Cardiac fibroblast (primary cell): ENCODE measurements around the gene PSMC3.

Source experiments
- DNase-seq, 2 donors: peaks; one replicate each; pipeline versions ENCODE4 v3.0.0 to v3.0.0-alpha.2; 2010; ENCODE audit warnings: low read depth in 2 of 2
- H3K4me3 ChIP-seq, 2 donors: replicated peaks in 1 of 2; 1 replicate in 1 of 2; 2 replicates in 1 of 2; pipeline ENCODE4 v1.5.1; 2011; ENCODE audit warnings: low read depth in 2 of 2, low read length in 2 of 2, mild to moderate bottlenecking in 2 of 2, moderate library complexity in 1 of 2
- TF ChIP-seq, protein P1 (sequence below): IDR thresholded peaks from one replicate; pipeline ENCODE4 v1.5.1; 2011; ENCODE audit warnings: low read depth, mild to moderate bottlenecking, low read length, inconsistent platforms

PSMC3 gene

GRCh38 chr11:47437218-47437745 lies 11.0 kb upstream of the PSMC3 start:
- no peak overlapping the region for H3K4me3 ChIP-seq
- no peak for DNase-seq
- TF ChIP-seq, protein P1, sequence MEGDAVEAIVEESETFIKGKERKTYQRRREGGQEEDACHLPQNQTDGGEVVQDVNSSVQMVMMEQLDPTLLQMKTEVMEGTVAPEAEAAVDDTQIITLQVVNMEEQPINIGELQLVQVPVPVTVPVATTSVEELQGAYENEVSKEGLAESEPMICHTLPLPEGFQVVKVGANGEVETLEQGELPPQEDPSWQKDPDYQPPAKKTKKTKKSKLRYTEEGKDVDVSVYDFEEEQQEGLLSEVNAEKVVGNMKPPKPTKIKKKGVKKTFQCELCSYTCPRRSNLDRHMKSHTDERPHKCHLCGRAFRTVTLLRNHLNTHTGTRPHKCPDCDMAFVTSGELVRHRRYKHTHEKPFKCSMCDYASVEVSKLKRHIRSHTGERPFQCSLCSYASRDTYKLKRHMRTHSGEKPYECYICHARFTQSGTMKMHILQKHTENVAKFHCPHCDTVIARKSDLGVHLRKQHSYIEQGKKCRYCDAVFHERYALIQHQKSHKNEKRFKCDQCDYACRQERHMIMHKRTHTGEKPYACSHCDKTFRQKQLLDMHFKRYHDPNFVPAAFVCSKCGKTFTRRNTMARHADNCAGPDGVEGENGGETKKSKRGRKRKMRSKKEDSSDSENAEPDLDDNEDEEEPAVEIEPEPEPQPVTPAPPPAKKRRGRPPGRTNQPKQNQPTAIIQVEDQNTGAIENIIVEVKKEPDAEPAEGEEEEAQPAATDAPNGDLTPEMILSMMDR, result no peak

DNA sequence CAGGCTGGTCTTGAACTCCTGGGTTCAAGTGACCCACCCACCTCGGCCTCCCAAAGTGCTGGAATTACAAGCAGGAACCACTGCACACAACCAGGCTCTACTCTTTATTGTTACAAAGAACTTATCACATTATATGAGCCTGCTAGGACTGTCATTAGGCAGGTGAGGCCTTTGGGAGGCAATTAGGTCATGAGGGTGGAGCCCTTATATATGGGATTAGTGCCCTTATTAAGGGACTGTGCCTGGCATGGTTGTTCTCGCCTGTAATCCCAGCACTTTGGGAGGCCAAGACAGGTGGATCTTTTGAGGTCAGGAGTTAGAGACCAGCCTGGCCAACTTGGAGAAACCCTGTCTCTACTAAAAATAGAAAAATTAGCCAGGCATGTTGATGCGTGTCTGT lies 10.5 kb upstream of the PSMC3 start:
- no peak overlapping the region for H3K4me3 ChIP-seq
- TF ChIP-seq, protein P1, result no peak
- no peak for DNase-seq

GRCh38 chr11:47435687-47436086 lies 9.4 kb upstream of the PSMC3 start:
- DNase-seq, result no peak
- no peak overlapping the region for H3K4me3 ChIP-seq
- TF ChIP-seq, protein P1, result no peak

DNA sequence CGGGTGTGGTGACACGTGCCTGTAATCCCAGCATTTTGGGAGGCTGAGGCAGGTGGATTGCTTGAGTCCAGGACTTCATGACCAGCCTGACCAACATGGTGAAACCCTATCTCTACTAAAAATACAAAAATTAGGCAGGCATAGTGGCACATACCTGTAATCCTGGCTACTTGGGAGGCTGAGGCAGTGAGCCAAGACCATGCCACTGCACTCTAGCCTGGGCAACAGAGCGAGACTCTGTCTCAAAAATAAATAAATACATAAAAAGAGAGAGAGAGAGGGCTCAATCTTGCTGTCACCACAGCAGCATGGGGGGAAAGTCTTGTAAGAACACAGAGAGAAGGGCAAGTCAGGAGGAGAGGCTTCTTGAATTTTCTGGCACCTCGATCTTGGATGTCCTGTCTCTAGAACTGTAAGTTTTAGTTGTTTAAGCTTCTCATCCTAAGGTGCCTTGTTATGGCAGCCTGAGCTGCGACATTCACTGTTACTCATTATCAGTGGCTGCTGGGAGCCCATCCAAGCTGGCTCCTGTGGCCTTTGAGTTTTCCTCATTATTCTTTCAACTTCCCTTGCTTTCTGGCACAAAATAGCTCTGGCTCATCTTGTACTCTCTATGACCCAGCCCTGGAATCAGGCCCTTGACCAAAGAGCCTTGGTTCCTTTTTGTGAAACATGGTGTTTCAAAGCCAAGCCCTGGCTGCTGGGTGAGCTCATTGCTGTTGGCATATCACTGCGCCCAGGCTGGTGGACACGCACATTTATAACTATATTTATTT lies 8.0 kb upstream of the PSMC3 start:
- DNase-seq, result peak; percentile 57 to 75
- H3K4me3 ChIP-seq, result no peak overlapping the region
- TF ChIP-seq, protein P1, result no peak

DNA sequence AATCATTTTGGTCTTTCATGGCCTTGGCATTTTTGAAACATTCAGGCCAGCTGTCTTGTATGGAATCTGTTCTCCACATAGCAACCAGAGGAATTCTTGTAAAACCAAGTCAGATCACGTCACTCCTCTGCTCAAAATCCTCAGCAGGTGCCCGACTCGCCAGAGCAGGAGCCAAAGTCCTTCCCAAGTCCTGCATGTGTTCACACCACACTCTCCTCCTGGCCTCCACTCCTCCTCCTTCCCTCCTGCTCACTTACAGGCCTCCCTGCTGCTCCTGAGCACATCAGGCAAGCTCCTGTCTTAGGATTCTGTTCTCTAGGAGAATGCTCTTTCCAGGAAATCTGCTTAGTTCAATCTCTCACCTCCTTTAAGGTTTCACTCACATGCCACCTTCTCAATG lies 6.9 kb upstream of the PSMC3 start:
- TF ChIP-seq, protein P1, result no peak
- DNase-seq, result no peak
- H3K4me3 ChIP-seq, result no peak overlapping the region

GRCh38 chr11:47431356-47432083 lies 5.3 kb upstream of the PSMC3 start:
- no peak overlapping the region for H3K4me3 ChIP-seq
- TF ChIP-seq, protein P1, result no peak
- DNase-seq, result no peak
